Smooth muscle cell (in vitro differentiated cells): Measurements from ENCODE around the gene ELOVL1. TPM values are rescaled to one million over a fixed set of nuclear protein-coding genes. Genes with fewer than 3 reads are reported as not detected.
"Not testable (repeated sequence)": the region's sequence is repeated elsewhere in the genome, so short reads cannot be mapped to it uniquely, and the experiment has no call there.

Experiments used
- DNase-seq: peaks from one replicate; lab custom pipeline; 2025; ENCODE audit not compliant: unreplicated experiment; lab: John Stamatoyannopoulos, UW
- H2AFZ ChIP-seq: fragments of 200-600 bp; sonication (generic); 2 replicates; pipeline ENCODE4 v1.6.0; 2016; ENCODE audit warnings: antibody characterized with exemption, low read depth, mild to moderate bottlenecking
- H3F3A ChIP-seq: fragments of 200-600 bp; sonication (generic); 2 replicates; pipeline ENCODE4 v1.6.0; 2017; ENCODE audit warnings: antibody characterized with exemption, low read depth
- H3K27ac ChIP-seq: fragments of 200-600 bp; sonication (generic); 2 replicates; pipeline ENCODE4 v1.5.1; 2016; ENCODE audit warnings: low read depth, mild to moderate bottlenecking
- H3K27me3 ChIP-seq: fragments of 200-600 bp; sonication (generic); 2 replicates; pipeline ENCODE4 v1.6.1; 2016; ENCODE audit warnings: low read depth, mild to moderate bottlenecking
- H3K36me3 ChIP-seq: fragments of 200-600 bp; sonication (generic); 2 replicates; pipeline ENCODE4 v1.5.1; 2016; ENCODE audit warnings: low read depth
- H3K4me1 ChIP-seq: fragments of 200-600 bp; sonication (generic); 2 replicates; pipeline ENCODE4 v1.5.1; 2016; ENCODE audit warnings: low read depth
- H3K4me2 ChIP-seq: fragments of 200-600 bp; sonication (generic); 2 replicates; pipeline ENCODE4 v1.6.0; 2016; ENCODE audit warnings: mild to moderate bottlenecking
- H3K4me3 ChIP-seq: fragments of 200-600 bp; sonication (generic); 2 replicates; pipeline ENCODE4 v1.5.1; 2016; ENCODE audit warnings: mild to moderate bottlenecking
- H3K79me2 ChIP-seq: fragments of 200-600 bp; sonication (generic); 2 replicates; pipeline ENCODE4 v1.6.0; 2016; ENCODE audit warnings: low read depth, mild to moderate bottlenecking
- H3K9ac ChIP-seq: fragments of 200-600 bp; sonication (generic); 2 replicates; pipeline ENCODE4 v1.6.0; 2016; ENCODE audit warnings: low read depth
- H3K9me3 ChIP-seq: fragments of 200-600 bp; sonication (generic); replicated peaks from 2 replicates; pipeline ENCODE4 v1.5.1; 2016; ENCODE audit warnings: low read depth
- H4K20me1 ChIP-seq: fragments of 200-600 bp; sonication (generic); 2 replicates; pipeline ENCODE4 v1.6.0; 2016; ENCODE audit warnings: low read depth
- CTCF ChIP-seq: fragments of 200-600 bp; sonication (generic); IDR thresholded peaks from 2 replicates; pipeline ENCODE4 v1.5.1; 2017; ENCODE audit warnings: borderline replicate concordance, mild to moderate bottlenecking, antibody characterized with exemption; ENCODE audit not compliant: insufficient read depth, poor library complexity, severe bottlenecking
- WGBS: methylation state at CpG from one replicate; pipeline ENCODE4 v1.1.7; 2016; ENCODE audit warnings: low lambda C conversion rate; 5-methylcytosine and 5-hydroxymethylcytosine counted together
- polyA plus RNA-seq: library from polyadenylated mRNA; unstranded; fragments of >200 nt; fragmentation: Nextera tagmentation; extraction: Ambion mirVana; gene quantifications from 2 replicates; pipeline ENCODE4 v1.2.1, GENCODE V29; 2016
- total RNA-seq: library from RNA; depleted of rRNA; stranded (reverse); fragments of >200 nt; gene quantifications from 2 replicates; pipeline ENCODE4 v1.2.3, GENCODE V29; 2014

The ELOVL1 gene
- total and polyA plus RNA-seq, 2 experiments from 2014 or later = 101 to 109 TPM

DNA sequence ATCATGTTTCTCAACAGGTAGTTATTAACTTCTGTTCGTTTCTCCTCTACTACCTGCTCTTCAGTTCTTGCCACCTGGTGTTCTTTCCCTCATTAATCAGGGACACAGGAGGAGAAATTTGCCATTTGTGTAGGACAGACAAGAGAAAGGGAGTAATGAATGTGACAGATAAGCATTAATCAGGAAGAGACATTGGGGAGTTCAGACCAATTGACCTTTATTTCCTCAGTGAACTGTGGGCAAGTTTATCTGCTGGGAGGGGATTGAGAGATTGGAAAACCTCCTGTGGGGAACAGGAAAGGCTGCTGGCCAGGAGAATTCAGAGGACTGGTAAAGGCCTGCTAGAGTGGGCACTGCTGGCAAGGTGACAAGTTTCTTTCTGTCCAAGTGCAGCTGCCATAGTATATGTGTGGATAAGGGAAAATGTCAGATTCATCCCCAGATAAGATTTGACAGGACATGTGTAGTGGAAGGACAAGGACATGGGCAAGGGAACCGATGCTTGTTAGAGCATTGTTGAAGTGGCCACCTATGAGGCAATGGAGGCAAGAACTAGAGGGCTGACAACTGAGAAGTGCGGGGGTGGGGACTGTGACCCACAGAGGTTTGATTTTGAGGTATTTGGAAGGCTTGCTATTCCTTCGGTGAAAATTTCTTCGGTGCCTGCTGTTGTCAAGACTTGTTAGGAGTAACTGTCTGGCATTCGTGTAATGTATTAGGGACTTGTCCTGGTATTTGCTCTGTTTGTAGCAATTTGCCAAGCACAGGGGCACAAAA, 34.5 kb upstream of the ELOVL1 start:
- TF ChIP-seq CTCF = no peak
- Histone ChIP-seq H3K36me3 (peaks cover 4% of the 10 kb centered on the region), H3K4me3 (no peak overlapping the region), H3K79me2 (peaks cover 19% of the 10 kb centered on the region), H3F3A (no peaks in the 10 kb centered on the region), H3K27ac (no peak overlapping the region), H3K4me1 (no peaks in the 10 kb centered on the region), H3K4me2 (no peak overlapping the region), H3K27me3 (no peaks in the 10 kb centered on the region), H3K9ac (no peak overlapping the region), H4K20me1 (peaks cover 85% of the 10 kb centered on the region), H3K9me3 (no peaks in the 10 kb centered on the region), H2AFZ (no peak overlapping the region)
- DNase-seq = no peak
- WGBS = 98% methylated on average over 6 of the region's 6 CpGs

DNA sequence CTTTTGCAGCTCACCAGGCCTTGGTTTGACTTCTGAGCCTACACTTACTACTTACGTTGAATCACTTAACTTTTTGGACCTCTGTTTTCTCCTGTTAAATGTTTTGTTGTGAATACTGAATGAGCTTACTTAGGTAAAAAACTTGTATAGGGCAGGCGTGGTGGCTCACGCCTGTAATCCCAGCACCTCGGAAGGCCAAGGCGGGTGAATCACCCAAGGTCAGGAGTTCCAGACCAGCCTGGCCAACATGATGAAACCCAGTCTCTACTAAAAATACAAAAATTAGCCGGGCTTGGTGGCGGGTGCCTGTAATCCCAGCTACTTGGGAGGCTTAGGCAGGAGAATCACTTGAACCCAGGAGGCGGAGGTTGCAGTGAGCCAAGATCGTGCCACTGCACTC, 32.6 kb upstream of the ELOVL1 start:
- H3K9me3 ChIP-seq, H3K9ac ChIP-seq, H3K27me3 ChIP-seq, H3K27ac ChIP-seq, H3K4me3 ChIP-seq, H3F3A ChIP-seq, H3K4me1 ChIP-seq, H3K4me2 ChIP-seq, DNase-seq, H2AFZ ChIP-seq, H3K36me3 ChIP-seq: not testable (repeated sequence)
- peaks cover 30% of the 10 kb centered on the region for H3K79me2 ChIP-seq
- WGBS = 97% methylated on average over 9 of the region's 9 CpGs
- peaks cover 91% of the 10 kb centered on the region for H4K20me1 ChIP-seq

- no peaks in the 10 kb centered on the region for H3F3A ChIP-seq
- 97% methylated on average over 3 of the region's 3 CpGs for WGBS
- H2AFZ ChIP-seq = no peak overlapping the region
- peaks cover 3% of the 10 kb centered on the region for H3K36me3 ChIP-seq
- no peaks in the 10 kb centered on the region for H3K4me1 ChIP-seq
- peaks cover 52% of the 10 kb centered on the region for H3K79me2 ChIP-seq
- no peak overlapping the region for H3K9ac ChIP-seq
- no peaks in the 10 kb centered on the region for H3K27me3 ChIP-seq
- no peak for DNase-seq
- no peak overlapping the region for H3K27ac ChIP-seq
- no peak overlapping the region for H3K4me3 ChIP-seq
- peaks cover 78% of the 10 kb centered on the region for H4K20me1 ChIP-seq
- H3K4me2 ChIP-seq = no peak overlapping the region
- H3K9me3 ChIP-seq = no peaks in the 10 kb centered on the region
- no peak for TF ChIP-seq CTCF
Observed at GRCh38 chr1:43398227-43398626, 30.4 kb upstream of the ELOVL1 start.

DNA sequence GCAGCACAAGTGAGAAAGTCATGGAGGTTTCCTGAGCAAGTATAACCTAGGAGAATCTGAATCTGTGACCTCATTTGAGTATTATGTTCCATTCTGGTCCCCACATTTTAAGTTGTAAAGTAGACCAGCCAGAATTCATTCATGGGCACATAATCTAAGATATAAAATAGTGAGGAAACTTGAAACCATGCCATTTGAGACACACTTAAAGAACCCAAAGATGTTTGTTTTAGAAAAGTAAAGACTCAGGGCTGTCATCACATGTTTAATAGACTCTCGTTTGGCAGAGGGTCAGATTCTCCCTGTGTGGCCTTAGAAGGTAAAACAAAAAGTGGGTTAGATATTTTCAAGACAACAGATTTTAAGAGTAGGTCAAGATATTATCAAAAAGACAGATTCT, 28.2 kb upstream of the ELOVL1 start:
- no peaks in the 10 kb centered on the region for H3K9me3 ChIP-seq
- peaks cover 3% of the 10 kb centered on the region for H3K36me3 ChIP-seq
- no peak overlapping the region for H3K4me3 ChIP-seq
- 86% methylated on average over 1 of the region's 1 CpG for WGBS
- H4K20me1 ChIP-seq = peaks cover 58% of the 10 kb centered on the region
- no peak for TF ChIP-seq CTCF
- no peak for DNase-seq
- H3K4me2 ChIP-seq = no peak overlapping the region
- peaks cover 67% of the 10 kb centered on the region for H3K79me2 ChIP-seq
- no peaks in the 10 kb centered on the region for H3F3A ChIP-seq
- no peak overlapping the region for H3K9ac ChIP-seq
- no peak overlapping the region for H3K27ac ChIP-seq
- H3K4me1 ChIP-seq = no peaks in the 10 kb centered on the region
- H2AFZ ChIP-seq = no peak overlapping the region
- H3K27me3 ChIP-seq = no peaks in the 10 kb centered on the region
